ENCODE data around the gene UNC45B. TPM values are rescaled to one million over a fixed set of nuclear protein-coding genes. Genes with fewer than 3 reads are reported as not detected.
A peak's percentile ranks its signal among the peaks of the same experiment; 100 is the strongest.

Gene UNC45B
- total RNA-seq, 6 experiments from 2014 or later = 0.07 to 0.19 TPM; not detected in 4

DNA sequence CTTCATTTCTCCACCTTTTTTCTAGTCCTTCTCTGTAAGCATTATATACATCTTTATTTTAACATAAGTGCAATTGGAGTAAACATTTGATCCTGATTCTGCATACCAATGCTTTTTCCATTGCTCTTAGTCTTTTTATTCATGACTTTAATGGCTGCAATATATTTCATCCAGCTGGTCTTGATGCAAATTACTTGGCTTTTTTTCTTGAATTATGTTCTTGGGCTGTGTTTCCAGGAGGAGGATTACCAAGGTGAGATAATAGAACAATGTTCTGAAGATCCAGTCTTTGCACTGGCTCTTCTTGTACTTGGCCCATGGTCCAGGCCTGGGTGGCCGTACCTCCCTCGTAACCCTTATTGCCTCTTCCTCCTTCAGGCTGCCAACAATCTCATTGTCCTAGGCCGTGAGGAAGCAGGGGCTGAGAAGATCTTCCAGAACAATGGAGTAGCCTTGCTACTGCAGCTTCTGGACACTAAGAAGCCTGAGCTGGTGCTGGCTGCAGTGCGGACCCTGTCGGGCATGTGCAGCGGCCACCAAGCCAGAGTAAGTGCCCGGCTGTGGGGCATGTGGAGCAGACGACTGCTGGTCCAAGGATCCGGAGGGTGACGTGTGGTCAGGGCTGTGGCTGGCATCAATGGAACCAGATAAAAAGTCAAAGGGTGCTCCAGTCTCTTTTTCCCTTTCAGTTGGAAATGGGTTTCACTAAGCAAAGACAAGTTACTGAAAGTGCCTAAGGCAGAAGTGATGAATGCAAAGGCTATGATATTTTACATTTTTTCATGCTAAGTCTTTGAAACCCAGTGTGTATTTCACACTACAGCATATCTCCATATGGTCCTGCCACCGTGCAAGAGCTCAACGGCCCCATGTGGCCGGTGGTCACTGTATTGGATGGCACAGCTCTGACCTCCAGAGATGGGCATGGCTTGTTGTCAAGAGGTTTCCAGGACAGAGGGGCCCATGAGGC, 6.9 kb downstream of the UNC45B start:
- no peak for ATAC-seq
- WGBS (ENCODE audit: insufficient coverage, low coverage, low lambda C conversion rate, missing lambda C conversion rate) = 67% methylated on average over 9 of the region's 13 CpGs
- peak in 1 of 3 donors; percentile 28 for DNase-seq
- Histone ChIP-seq H3K9me3 (no peaks in the 10 kb centered on the region), H3K4me1 (no peaks in the 10 kb centered on the region), H3K27me3 (no peaks in the 10 kb centered on the region), H3K4me3 (no peak overlapping the region), H3K36me3 (no peaks in the 10 kb centered on the region), H3K27ac (no peak overlapping the region)
- TF ChIP-seq, protein P1, sequence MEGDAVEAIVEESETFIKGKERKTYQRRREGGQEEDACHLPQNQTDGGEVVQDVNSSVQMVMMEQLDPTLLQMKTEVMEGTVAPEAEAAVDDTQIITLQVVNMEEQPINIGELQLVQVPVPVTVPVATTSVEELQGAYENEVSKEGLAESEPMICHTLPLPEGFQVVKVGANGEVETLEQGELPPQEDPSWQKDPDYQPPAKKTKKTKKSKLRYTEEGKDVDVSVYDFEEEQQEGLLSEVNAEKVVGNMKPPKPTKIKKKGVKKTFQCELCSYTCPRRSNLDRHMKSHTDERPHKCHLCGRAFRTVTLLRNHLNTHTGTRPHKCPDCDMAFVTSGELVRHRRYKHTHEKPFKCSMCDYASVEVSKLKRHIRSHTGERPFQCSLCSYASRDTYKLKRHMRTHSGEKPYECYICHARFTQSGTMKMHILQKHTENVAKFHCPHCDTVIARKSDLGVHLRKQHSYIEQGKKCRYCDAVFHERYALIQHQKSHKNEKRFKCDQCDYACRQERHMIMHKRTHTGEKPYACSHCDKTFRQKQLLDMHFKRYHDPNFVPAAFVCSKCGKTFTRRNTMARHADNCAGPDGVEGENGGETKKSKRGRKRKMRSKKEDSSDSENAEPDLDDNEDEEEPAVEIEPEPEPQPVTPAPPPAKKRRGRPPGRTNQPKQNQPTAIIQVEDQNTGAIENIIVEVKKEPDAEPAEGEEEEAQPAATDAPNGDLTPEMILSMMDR (IDR thresholded peaks at IDR 0.05) = no peak
- TF ChIP-seq POLR2A (IDR thresholded peaks at IDR 0.05) = no peak
- intact Hi-C loops (cut with DNase I) = no loop called here

GRCh38 chr17:35155246-35155645, 7.6 kb downstream of the UNC45B start:
- DNase-seq (peak in 1 of 3 donors; percentile 14), ATAC-seq (no peak)
- Histone ChIP-seq H3K36me3 (no peaks in the 10 kb centered on the region), H3K27ac (no peak overlapping the region), H3K27me3 (no peaks in the 10 kb centered on the region), H3K9me3 (no peaks in the 10 kb centered on the region), H3K4me1 (no peaks in the 10 kb centered on the region), H3K4me3 (no peak overlapping the region)
- intact Hi-C loops (cut with DNase I) = no loop called here
- no peak for TF ChIP-seq POLR2A (IDR thresholded peaks at IDR 0.05)
- TF ChIP-seq, protein P1 (IDR thresholded peaks at IDR 0.05) = no peak
- WGBS (ENCODE audit: insufficient coverage, low coverage, low lambda C conversion rate, missing lambda C conversion rate) = 75% methylated on average over 5 of the region's 7 CpGs

- intact Hi-C loops (cut with DNase I) = no loop called here
- no peak for TF ChIP-seq POLR2A (IDR thresholded peaks at IDR 0.05)
- TF ChIP-seq, protein P1 (IDR thresholded peaks at IDR 0.05) = no peak
- no peak for ATAC-seq
- WGBS (ENCODE audit: insufficient coverage, low coverage, low lambda C conversion rate, missing lambda C conversion rate) = 43% methylated on average over 2 of the region's 2 CpGs
- no peak overlapping the region for H3K4me3 ChIP-seq
- no peak for DNase-seq
- no peak overlapping the region for H3K27ac ChIP-seq
- H3K27me3 ChIP-seq = no peaks in the 10 kb centered on the region
- H3K4me1 ChIP-seq = no peaks in the 10 kb centered on the region
- no peaks in the 10 kb centered on the region for H3K9me3 ChIP-seq
- no peaks in the 10 kb centered on the region for H3K36me3 ChIP-seq
These were observed 12.3 kb downstream of the UNC45B start for GRCh38 chr17:35159940-35160339.

- Histone ChIP-seq H3K27ac (no peak overlapping the region), H3K4me1 (no peaks in the 10 kb centered on the region), H3K27me3 (no peaks in the 10 kb centered on the region), H3K4me3 (no peak overlapping the region), H3K36me3 (no peaks in the 10 kb centered on the region), H3K9me3 (no peaks in the 10 kb centered on the region)
- ATAC-seq (peak in 2 of 4 donors; percentile 21 to 35), DNase-seq (peak in 1 of 3 donors; percentile 14)
- intact Hi-C loops (cut with DNase I) = no loop called here
- no peak for TF ChIP-seq POLR2A (IDR thresholded peaks at IDR 0.05)
- TF ChIP-seq, protein P1 (IDR thresholded peaks at IDR 0.05) = no peak
- WGBS (ENCODE audit: insufficient coverage, low coverage, low lambda C conversion rate, missing lambda C conversion rate) = 53% methylated on average over 10 of the region's 13 CpGs
These were observed 13.0 kb downstream of the UNC45B start for GRCh38 chr17:35160354-35161201.
